Measurements from ENCODE around the gene PTH.

PTH gene

GRCh38 chr11:13495929-13496328 lies at the start of gene PTH:
PTH (minus strand) TSS chr11:13495997; CDS start chr11:13492855, 3,142 bp downstream.
- DNase-seq (ENCODE audit: low spot score), result no peak

- no peak for DNase-seq (ENCODE audit: low spot score)
Measured at GRCh38 chr11:13538044-13538443, 42.2 kb upstream of the PTH start.

- DNase-seq (ENCODE audit: low spot score), result no peak
Measured at GRCh38 chr11:13535819-13536218, 40.0 kb upstream of the PTH start.

GRCh38 chr11:13534358-13534757 lies 38.6 kb upstream of the PTH start:
- no peak for DNase-seq (ENCODE audit: low spot score)

GRCh38 chr11:13525257-13525656 lies 29.5 kb upstream of the PTH start:
- no peak for DNase-seq (ENCODE audit: low spot score)

GRCh38 chr11:13503393-13503792 lies 7.6 kb upstream of the PTH start:
- no peak for DNase-seq (ENCODE audit: low spot score)

- DNase-seq (ENCODE audit: low spot score), result no peak
Measured at GRCh38 chr11:13502492-13502891, 6.7 kb upstream of the PTH start.

- DNase-seq (ENCODE audit: low spot score), result no peak
Measured at GRCh38 chr11:13494051-13494450, 1.7 kb downstream of the PTH start.

GRCh38 chr11:13487661-13488030 lies 8.2 kb downstream of the PTH start:
- DNase-seq (ENCODE audit: low spot score), result peak; percentile 22

- DNase-seq (ENCODE audit: low spot score), result peak; percentile 14
Measured at GRCh38 chr11:13486926-13487660, 8.7 kb downstream of the PTH start.

GRCh38 chr11:13480198-13480597 lies 15.6 kb downstream of the PTH start:
- DNase-seq (ENCODE audit: low spot score), result no peak

GRCh38 chr11:13479688-13480087 lies 16.1 kb downstream of the PTH start:
- DNase-seq (ENCODE audit: low spot score), result no peak

- no peak for DNase-seq (ENCODE audit: low spot score)
Measured at GRCh38 chr11:13475091-13475490, 20.7 kb downstream of the PTH start.

- no peak for DNase-seq (ENCODE audit: low spot score)
Measured at GRCh38 chr11:13473013-13473722, 22.6 kb downstream of the PTH start.

GRCh38 chr11:13468750-13469149 lies 27.0 kb downstream of the PTH start:
- no peak for DNase-seq (ENCODE audit: low spot score)

- DNase-seq (ENCODE audit: low spot score), result peak; percentile 34
Measured at GRCh38 chr11:13465909-13466371, 29.9 kb downstream of the PTH start.

- no peak for DNase-seq (ENCODE audit: low spot score)
Measured at GRCh38 chr11:13463779-13464290, 32.0 kb downstream of the PTH start.

- peak; percentile 96 for DNase-seq (ENCODE audit: low spot score)
Measured at GRCh38 chr11:13462901-13463778, 32.7 kb downstream of the PTH start, which contains the start of gene BTBD10. BTBD10 (minus strand) TSS chr11:13463222; CDS start chr11:13445124, 18,098 bp downstream.

GRCh38 chr11:13462311-13462900 lies 33.4 kb downstream of the PTH start:
- peak; percentile 46 for DNase-seq (ENCODE audit: low spot score)

GRCh38 chr11:13461291-13461690 lies 34.5 kb downstream of the PTH start:
- DNase-seq (ENCODE audit: low spot score), result no peak

GRCh38 chr11:13450832-13451397 lies 44.9 kb downstream of the PTH start:
- no peak for DNase-seq (ENCODE audit: low spot score)

Measured in AG08396 (cell line).